Heart left ventricle (tissue), 16 donors: ENCODE results near the gene BET1. TPM values are rescaled to one million over a fixed set of nuclear protein-coding genes. Genes with fewer than 3 reads are reported as not detected.

Experiments
- ATAC-seq, 4 donors: fragments of 200-7000 bp; cut with Tn5 transposase; one replicate each; pipeline ENCODE4 v1.9.1; 2020 to 2022; ENCODE audit warnings: moderate library complexity in 4 of 4, mild to moderate bottlenecking in 3 of 4, moderate number of reproducible peaks in 1 of 4
- DNase-seq, 5 donors: peaks; one replicate each; pipeline ENCODE4 v3.0.0-alpha.2; 2020
- H3K27ac ChIP-seq, 12 donors: fragments of 200-600 bp; sonication (generic) in 4 of 12; one replicate each; pipeline versions ENCODE4 v1.5.0 to v1.8.0; 2016 to 2022; ENCODE audit warnings: mild to moderate bottlenecking in 2 of 12
- H3K27me3 ChIP-seq, 9 donors: fragments of 200-600 bp; sonication (generic) in 2 of 9; one replicate each; pipeline versions ENCODE4 v1.5.1 to v1.8.0; 2016 to 2022; ENCODE audit warnings: mild to moderate bottlenecking in 3 of 9
- H3K36me3 ChIP-seq, 9 donors: fragments of 200-600 bp; sonication (generic) in 2 of 9; one replicate each; pipeline versions ENCODE4 v1.5.0 to v1.8.0; 2018 to 2022; ENCODE audit warnings: mild to moderate bottlenecking in 2 of 9
- H3K4me1 ChIP-seq, 12 donors: fragments of 200-600 bp; sonication (generic) in 4 of 12; one replicate each; pipeline versions ENCODE4 v1.5.0 to v1.8.0; 2016 to 2022; ENCODE audit warnings: mild to moderate bottlenecking in 3 of 12
- H3K4me3 ChIP-seq, 12 donors: fragments of 200-600 bp; sonication (generic) in 4 of 12; one replicate each; pipeline versions ENCODE4 v1.5.0 to v1.8.0; 2017 to 2022; ENCODE audit warnings: mild to moderate bottlenecking in 9 of 12, moderate library complexity in 4 of 12
- H3K9me3 ChIP-seq, 12 donors: fragments of 200-600 bp; sonication (generic) in 4 of 12; one replicate each; pipeline versions ENCODE4 v1.5.0 to v1.8.0; 2016 to 2022; ENCODE audit warnings: mild to moderate bottlenecking in 1 of 12
- POLR2A ChIP-seq, 2 donors: fragments of 450-650 bp; IDR thresholded peaks; one replicate each; pipeline ENCODE4 v1.6.1; 2017; ENCODE audit warnings: antibody characterized with exemption in 2 of 2, mild to moderate bottlenecking in 2 of 2, moderate library complexity in 2 of 2
- WGBS, 4 donors: extraction: QIAGEN DNeasy Blood & Tissue Kit in 2 of 4; methylation state at CpG; one replicate each; pipeline versions ENCODE4 v1.1.5 to v1.1.7; 2013 to 2018; 5-methylcytosine and 5-hydroxymethylcytosine counted together
- intact Hi-C, 10 donors: fragments of 100-400 bp; cut with DNase I; formaldehyde crosslinking; loops; one replicate each; pipeline versions ENCODE4 v1.11.1 to v1.14.2; 2022
- polyA plus RNA-seq, 2 donors: library from polyadenylated mRNA; stranded (reverse); fragments of 200-250 nt; gene quantifications; one replicate each; pipeline ENCODE4 v1.2.3, GENCODE V29; 2013
- total RNA-seq, 9 donors: library from RNA; depleted of rRNA in 2 of 9; stranded (reverse); fragments of >200 nt in 2 of 9; fragmentation: NEBNext Ultra II Directional in 3 of 9; extraction: Animal tissue kit (Norgen Biotek cat#: 25700) in 3 of 9; gene quantifications; one replicate each; pipeline versions ENCODE4 v1.1.0 to v1.2.4, GENCODE V29; 2016 to 2023
- TF ChIP-seq, protein P1 (sequence below), 12 donors: fragments of 200-600 bp; sonication (generic) in 4 of 12; IDR thresholded peaks; one replicate each; pipeline versions ENCODE4 v1.5.0 to v1.8.0; 2018 to 2022; ENCODE audit warnings: antibody characterized with exemption in 12 of 12, mild to moderate bottlenecking in 5 of 12
- donor health status: ischemic (EF 13 %, LVEDD 7.1; RV severe dilation, severe dysfunction).
- donor health status: healthy with polysubstance abuse.
- donor health status: DM: no; HTN: yes; CAD: no.
- donor health status: DM: no; HTN: no; CAD: no.
- donor health status: ischemic (EF 25% LVEDD 6.9; RV normal size, moderate dysfunction).
- donor health status: ischemic (EF 25% LVEDD 5.7; RV mildly dilated, moderate dysfunction).
- donor health status: healthy.
- donor health status: DM: yes; HTN: yes; CAD: no.
- donor health status: ischemic (EF 35%, LVEDD 5.7; RV mildly dilated, moderate dysfunction).
- donor health status: nonischemic (EF 11% LVEDD 7.7; RV severe dilation, severe dysfunction).
- donor health status: DM: yes; HTN: yes; CAD: no.
- donor health status: PGD.
- donor health status: ischemic (EF 29% LVEDD 5.4; RV normal size, mild dysfunction).
- donor health status: nonischemic (EF 23%, LVEDD 6.1; RV moderate dilation, normal function).

The BET1 gene
- total and polyA plus RNA-seq, 11 donors: 8.1 to 16.5 (median 12.1) TPM

DNA sequence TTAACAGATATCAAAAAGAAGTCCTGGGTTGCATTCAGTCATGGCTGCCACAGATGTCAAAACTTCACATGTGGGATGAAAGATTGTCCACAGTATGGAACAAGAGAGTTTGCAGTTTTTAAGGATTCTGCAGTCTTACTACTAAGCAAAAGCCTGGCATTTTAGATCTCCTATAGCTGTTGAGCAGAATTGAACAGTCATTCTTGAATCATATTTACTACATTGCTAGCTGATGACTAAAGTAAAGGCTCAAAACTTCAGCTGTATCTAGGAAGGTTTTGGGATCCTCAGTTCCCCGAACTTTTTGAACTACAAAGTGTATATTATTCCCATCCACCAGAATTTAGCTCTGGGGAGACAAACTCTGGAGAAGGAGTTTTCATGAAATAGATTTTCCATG lies 31.0 kb downstream of the BET1 start:
- no peak overlapping the region for H3K27ac ChIP-seq
- TF ChIP-seq, protein P1, sequence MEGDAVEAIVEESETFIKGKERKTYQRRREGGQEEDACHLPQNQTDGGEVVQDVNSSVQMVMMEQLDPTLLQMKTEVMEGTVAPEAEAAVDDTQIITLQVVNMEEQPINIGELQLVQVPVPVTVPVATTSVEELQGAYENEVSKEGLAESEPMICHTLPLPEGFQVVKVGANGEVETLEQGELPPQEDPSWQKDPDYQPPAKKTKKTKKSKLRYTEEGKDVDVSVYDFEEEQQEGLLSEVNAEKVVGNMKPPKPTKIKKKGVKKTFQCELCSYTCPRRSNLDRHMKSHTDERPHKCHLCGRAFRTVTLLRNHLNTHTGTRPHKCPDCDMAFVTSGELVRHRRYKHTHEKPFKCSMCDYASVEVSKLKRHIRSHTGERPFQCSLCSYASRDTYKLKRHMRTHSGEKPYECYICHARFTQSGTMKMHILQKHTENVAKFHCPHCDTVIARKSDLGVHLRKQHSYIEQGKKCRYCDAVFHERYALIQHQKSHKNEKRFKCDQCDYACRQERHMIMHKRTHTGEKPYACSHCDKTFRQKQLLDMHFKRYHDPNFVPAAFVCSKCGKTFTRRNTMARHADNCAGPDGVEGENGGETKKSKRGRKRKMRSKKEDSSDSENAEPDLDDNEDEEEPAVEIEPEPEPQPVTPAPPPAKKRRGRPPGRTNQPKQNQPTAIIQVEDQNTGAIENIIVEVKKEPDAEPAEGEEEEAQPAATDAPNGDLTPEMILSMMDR (IDR thresholded peaks at IDR 0.05): no peak
- TF ChIP-seq POLR2A (IDR thresholded peaks at IDR 0.05): no peak
- intact Hi-C loops: loop anchor here in 2 of 10 donors (5.0 kb wide), 1 partner anchor 51 kb away; the partner anchor contains the start of gene GNG11 (in 2 of the 2)

DNA sequence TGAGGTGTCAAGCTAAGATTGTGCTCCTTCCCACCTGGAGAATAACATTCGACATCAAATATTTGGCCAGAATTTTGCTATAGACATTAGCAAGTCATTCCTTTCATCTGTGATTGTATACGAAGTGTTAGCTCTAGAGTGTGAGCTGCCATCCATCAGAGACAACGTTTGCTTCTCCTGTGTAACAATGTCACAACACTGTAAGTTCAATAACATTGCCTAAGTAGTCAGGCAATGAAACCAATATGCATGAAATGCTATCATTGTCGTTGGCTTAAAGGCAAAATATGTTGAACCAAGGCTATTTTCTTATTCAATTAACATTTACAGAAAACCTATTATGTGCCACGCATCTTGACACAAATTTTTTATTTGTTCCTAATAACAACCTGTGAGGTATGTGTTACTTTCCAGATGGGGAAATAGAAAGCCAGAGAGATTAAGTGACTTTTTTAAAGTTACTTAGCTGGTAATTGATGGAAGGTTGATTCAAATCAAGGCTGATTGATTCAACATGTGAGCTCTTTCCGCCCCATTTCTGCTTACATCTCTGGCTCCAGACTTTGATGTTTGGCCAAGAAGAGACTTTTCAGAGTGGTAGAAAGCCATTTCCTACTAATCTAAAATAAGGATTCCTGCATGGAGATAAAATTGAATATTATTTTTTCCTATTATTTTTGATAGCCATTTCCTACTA lies 32.0 kb downstream of the BET1 start:
- intact Hi-C loops: loop anchor here in 2 of 10 donors (5.0 kb wide), 1 partner anchor 50 kb away; the partner anchor contains the start of gene GNG11 (in 2 of the 2)

More for the DNA sequence above, 31.0 kb downstream of the BET1 start:
- Histone ChIP-seq H3K27me3 (no peaks in the 10 kb centered on the region), H3K4me1 (peaks cover 0 to 4% (median 0%) of the 10 kb centered on the region in 12 donors), H3K9me3 (no peaks in the 10 kb centered on the region), H3K4me3 (no peak overlapping the region), H3K36me3 (no peaks in the 10 kb centered on the region)
- no peak for DNase-seq
- WGBS, 4 donors: 94 to 97% (median 96%) methylated on average over 1 of the region's 1 CpG
- no peak for ATAC-seq

DNA sequence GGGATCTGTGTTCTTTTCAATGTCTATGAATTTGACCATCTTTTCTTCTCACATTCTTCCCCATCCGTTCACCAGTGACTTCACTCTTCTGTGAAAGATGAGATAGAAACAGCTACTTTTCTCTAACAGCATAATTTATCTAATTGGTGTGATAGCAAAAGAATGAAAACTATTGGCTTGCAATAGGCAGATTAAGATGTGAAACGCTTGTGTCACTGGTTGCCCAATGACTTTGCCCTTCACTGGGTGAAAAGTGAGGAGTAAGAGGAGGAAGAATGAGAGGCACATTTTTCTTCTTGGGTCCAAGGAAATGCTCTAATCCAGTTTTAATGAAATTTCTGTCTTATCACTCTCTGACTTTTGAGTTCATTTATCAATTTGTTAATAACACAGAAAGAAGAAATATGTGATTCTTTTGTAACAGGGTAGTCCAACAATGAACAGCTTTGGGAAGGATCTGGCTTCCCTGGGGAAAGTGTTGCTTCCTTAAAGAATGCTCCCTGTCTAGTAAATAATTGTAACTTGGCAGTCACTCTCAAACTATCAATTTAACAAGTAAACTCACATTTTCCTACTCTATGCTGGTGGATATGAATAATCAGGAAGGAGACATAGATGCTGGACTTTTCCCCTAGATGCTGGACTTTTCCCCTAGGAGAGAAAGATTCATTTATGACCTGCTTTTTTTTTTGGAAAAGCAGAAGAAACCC lies 35.1 kb downstream of the BET1 start:
- TF ChIP-seq, protein P1 (IDR thresholded peaks at IDR 0.05): no peak
- TF ChIP-seq POLR2A (IDR thresholded peaks at IDR 0.05): no peak
- intact Hi-C loops: no loop called here
- Histone ChIP-seq H3K27ac (no peak overlapping the region), H3K4me3 (no peak overlapping the region), H3K27me3 (no peaks in the 10 kb centered on the region), H3K36me3 (no peaks in the 10 kb centered on the region), H3K9me3 (no peaks in the 10 kb centered on the region), H3K4me1 (peaks cover 0 to 4% (median 0%) of the 10 kb centered on the region in 12 donors)
- DNase-seq (no peak), ATAC-seq (no peak)
- WGBS, 4 donors: 59 to 76% (median 74%) methylated on average over 2 of the region's 2 CpGs

More for the DNA sequence above, 32.0 kb downstream of the BET1 start:
- peak in 1 of 4 donors; percentile 41 for ATAC-seq
- Histone ChIP-seq H3K4me1 (peaks cover 0 to 4% (median 0%) of the 10 kb centered on the region in 12 donors), H3K36me3 (no peaks in the 10 kb centered on the region), H3K27me3 (no peaks in the 10 kb centered on the region), H3K27ac (no peak overlapping the region), H3K4me3 (no peak overlapping the region), H3K9me3 (no peaks in the 10 kb centered on the region)
- TF ChIP-seq POLR2A (IDR thresholded peaks at IDR 0.05): no peak
- TF ChIP-seq, protein P1 (IDR thresholded peaks at IDR 0.05): no peak
- DNase-seq: no peak
- WGBS, 4 donors: 65 to 71% (median 67%) methylated on average over 6 of the region's 6 CpGs

DNA sequence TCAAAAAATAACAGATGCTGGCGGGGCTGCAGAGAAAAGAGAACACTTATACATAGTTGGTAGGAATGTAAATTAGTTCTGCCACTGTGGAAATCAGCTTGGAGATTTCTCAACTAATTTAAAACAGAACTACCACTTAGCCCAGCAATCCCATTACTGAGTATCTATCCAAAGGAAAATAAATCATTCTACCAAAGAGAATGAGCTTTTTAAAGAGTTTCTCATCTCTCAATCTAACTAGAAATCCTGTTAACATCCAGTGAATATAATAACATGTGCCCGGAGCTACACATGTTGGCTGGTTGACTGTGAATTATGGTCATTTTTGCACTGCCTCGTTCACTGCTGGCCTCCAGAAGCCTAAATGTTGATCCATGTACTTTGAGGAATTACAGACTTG lies 39.3 kb downstream of the BET1 start:
- no peaks in the 10 kb centered on the region for H3K36me3 ChIP-seq
- H3K27ac ChIP-seq: no peak overlapping the region
- no peak for TF ChIP-seq POLR2A (IDR thresholded peaks at IDR 0.05)
- TF ChIP-seq, protein P1 (IDR thresholded peaks at IDR 0.05): no peak
- no peaks in the 10 kb centered on the region for H3K27me3 ChIP-seq
- no peaks in the 10 kb centered on the region for H3K4me1 ChIP-seq
- WGBS, 4 donors: 90 to 95% (median 94%) methylated on average over 3 of the region's 3 CpGs
- H3K4me3 ChIP-seq: no peak overlapping the region
- intact Hi-C loops: no loop called here
- no peaks in the 10 kb centered on the region for H3K9me3 ChIP-seq
- ATAC-seq (no peak), DNase-seq (no peak)
